CD4-positive, CD25-positive, alpha-beta regulatory T cell (primary cell): ENCODE results near the gene PRG3. TPM values are rescaled to one million over a fixed set of nuclear protein-coding genes. Genes with fewer than 3 reads are reported as not detected.
A peak's percentile ranks its signal among the peaks of the same experiment; 100 is the strongest.

Experiments
- ATAC-seq, 2 donors: fragments of 150-1000 bp; cut with Tn5 transposase; one replicate each; pipeline ENCODE4 v1.10.0; 2021; ENCODE audit warnings: low read depth in 2 of 2, moderate number of reproducible peaks in 2 of 2, moderate library complexity in 1 of 2
- DNase-seq, 3 donors: peaks; one replicate each; pipeline versions ENCODE4 v3.0.0 to v3.0.0-alpha.2; 2012 to 2022; ENCODE audit warnings: mixed read lengths in 1 of 3
- H3K27ac ChIP-seq: one replicate; pipeline ENCODE4 v1.7.0; 2013; ENCODE audit warnings: mild to moderate bottlenecking, low read length; ENCODE audit not compliant: insufficient read depth, poor library complexity, severe bottlenecking
- H3K27me3 ChIP-seq: one replicate; pipeline ENCODE4 v1.7.0; 2013; ENCODE audit warnings: low read length; ENCODE audit not compliant: control insufficient read depth, insufficient read depth
- H3K36me3 ChIP-seq: one replicate; pipeline ENCODE4 v1.7.0; 2013; ENCODE audit warnings: mild to moderate bottlenecking, low read length, moderate library complexity; ENCODE audit not compliant: control insufficient read depth, insufficient read depth
- H3K4me1 ChIP-seq: 2 replicates; pipeline ENCODE4 v1.7.0; 2013; ENCODE audit warnings: mild to moderate bottlenecking, low read length; ENCODE audit not compliant: insufficient read depth, control insufficient read depth, poor library complexity, severe bottlenecking
- H3K4me3 ChIP-seq: one replicate; pipeline ENCODE4 v1.7.0; 2013; ENCODE audit warnings: low read depth, mild to moderate bottlenecking, low read length, moderate library complexity
- H3K9me3 ChIP-seq, 2 experiments: 1 replicate in 1 of 2; 2 replicates in 1 of 2; pipeline ENCODE4 v1.7.0; 2013; ENCODE audit warnings: low read length in 2 of 2, mild to moderate bottlenecking in 1 of 2, moderate library complexity in 1 of 2; ENCODE audit not compliant: control insufficient read depth in 2 of 2
- H3K27ac Mint-ChIP-seq, 3 donors: one replicate each; pipeline ENCODE4 v1.8.0; 2020 to 2022; ENCODE audit warnings: mild to moderate bottlenecking in 3 of 3, mixed read lengths in 3 of 3, moderate library complexity in 2 of 3
- H3K27me3 Mint-ChIP-seq: one replicate; pipeline ENCODE4 v1.8.0; 2022; ENCODE audit warnings: mild to moderate bottlenecking, mixed read lengths
- H3K36me3 Mint-ChIP-seq: one replicate; pipeline ENCODE4 v1.8.0; 2020; ENCODE audit warnings: mixed read lengths
- H3K4me1 Mint-ChIP-seq, 4 donors: one replicate each; pipeline ENCODE4 v1.8.0; 2020 to 2022; ENCODE audit warnings: mixed read lengths in 4 of 4, mild to moderate bottlenecking in 1 of 4
- H3K4me3 Mint-ChIP-seq, 4 donors: one replicate each; pipeline ENCODE4 v1.8.0; 2020 to 2022; ENCODE audit warnings: mild to moderate bottlenecking in 4 of 4, mixed read lengths in 4 of 4, moderate library complexity in 3 of 4
- H3K9me3 Mint-ChIP-seq, 7 donors: one replicate each; pipeline ENCODE4 v1.8.0; 2020 to 2022; ENCODE audit warnings: mixed read lengths in 7 of 7, mild to moderate bottlenecking in 3 of 7, moderate library complexity in 2 of 7
- polyA plus RNA-seq, 4 donors: library from polyadenylated mRNA; unstranded; fragments of 300-500 nt; fragmentation: Illumina TruSeq; gene quantifications; one replicate each; pipeline ENCODE4 v1.2.3, GENCODE V29; 2021
- total RNA-seq: library from RNA; stranded (reverse); gene quantifications from one replicate; pipeline ENCODE4 v1.2.3, GENCODE V29; 2022

The PRG3 gene
- total and polyA plus RNA-seq, 5 donors from 2014 or later, result not detected

GRCh38 chr11:57345555-57346211, 35.3 kb downstream of the PRG3 start:
- ATAC-seq, result peak; percentile 72 to 78
- Histone ChIP-seq H3K9me3 (no peaks in the 10 kb centered on the region), H3K27ac (no peak overlapping the region), H3K4me1 (peaks cover 4% of the 10 kb centered on the region), H3K27me3 (peaks cover 3% of the 10 kb centered on the region), H3K4me3 (no peak overlapping the region), H3K36me3 (no peaks in the 10 kb centered on the region)
- Mint-ChIP-seq H3K4me3 (peak overlapping the region in 1 of 4 donors; percentile 30), H3K27me3 (peaks cover 10% of the 10 kb centered on the region), H3K27ac (no peak overlapping the region), H3K36me3 (no peaks in the 10 kb centered on the region), H3K9me3 (no peaks in the 10 kb centered on the region), H3K4me1 (peaks cover 0 to 8% (median 2%) of the 10 kb centered on the region in 4 donors)
- peak; percentile 63 to 65 (median 63) for DNase-seq

- Mint-ChIP-seq H3K9me3 (no peaks in the 10 kb centered on the region), H3K27me3 (peaks cover 15% of the 10 kb centered on the region), H3K4me3 (no peak overlapping the region), H3K27ac (no peak overlapping the region), H3K36me3 (no peaks in the 10 kb centered on the region), H3K4me1 (peaks cover 0 to 6% (median under 1%) of the 10 kb centered on the region in 4 donors)
- H3K36me3 ChIP-seq, result no peaks in the 10 kb centered on the region
- H3K27ac ChIP-seq, result no peak overlapping the region
- DNase-seq (no peak), ATAC-seq (no peak)
- H3K4me3 ChIP-seq, result no peak overlapping the region
- H3K4me1 ChIP-seq, result peaks cover 2% of the 10 kb centered on the region
- H3K9me3 ChIP-seq, result no peaks in the 10 kb centered on the region
- H3K27me3 ChIP-seq, result peaks cover 6% of the 10 kb centered on the region
Measured at GRCh38 chr11:57344826-57345225, 36.1 kb downstream of the PRG3 start.

- Histone ChIP-seq H3K4me1 (no peaks in the 10 kb centered on the region), H3K36me3 (no peaks in the 10 kb centered on the region), H3K4me3 (no peak overlapping the region), H3K27ac (no peak overlapping the region), H3K9me3 (no peaks in the 10 kb centered on the region), H3K27me3 (peaks cover 6% of the 10 kb centered on the region)
- H3K4me3 Mint-ChIP-seq, result no peak overlapping the region
- H3K27me3 Mint-ChIP-seq, result peaks cover 12% of the 10 kb centered on the region
- H3K36me3 Mint-ChIP-seq, result no peaks in the 10 kb centered on the region
- ATAC-seq (no peak), DNase-seq (no peak)
- no peak overlapping the region for H3K27ac Mint-ChIP-seq
- H3K9me3 Mint-ChIP-seq, result no peaks in the 10 kb centered on the region
- peaks cover 0 to 4% (median under 1%) of the 10 kb centered on the region in 4 donors for H3K4me1 Mint-ChIP-seq
Measured at GRCh38 chr11:57343825-57344224, 37.1 kb downstream of the PRG3 start.

- Histone ChIP-seq H3K9me3 (no peaks in the 10 kb centered on the region), H3K36me3 (no peaks in the 10 kb centered on the region), H3K27me3 (peaks cover 6% of the 10 kb centered on the region), H3K4me3 (no peak overlapping the region), H3K27ac (no peak overlapping the region), H3K4me1 (no peaks in the 10 kb centered on the region)
- H3K27me3 Mint-ChIP-seq, result peaks cover 17% of the 10 kb centered on the region
- no peak overlapping the region for H3K4me3 Mint-ChIP-seq
- DNase-seq (no peak), ATAC-seq (no peak)
- no peaks in the 10 kb centered on the region for H3K36me3 Mint-ChIP-seq
- no peak overlapping the region for H3K27ac Mint-ChIP-seq
- H3K9me3 Mint-ChIP-seq, result no peaks in the 10 kb centered on the region
- peaks cover 0 to 4% (median under 1%) of the 10 kb centered on the region in 4 donors for H3K4me1 Mint-ChIP-seq
Measured at GRCh38 chr11:57342702-57343101, 38.2 kb downstream of the PRG3 start.

- Mint-ChIP-seq H3K4me3 (no peak overlapping the region), H3K27ac (no peak overlapping the region), H3K9me3 (no peaks in the 10 kb centered on the region), H3K27me3 (peaks cover 23% of the 10 kb centered on the region), H3K4me1 (peaks cover 0 to 9% (median 2%) of the 10 kb centered on the region in 4 donors), H3K36me3 (no peaks in the 10 kb centered on the region)
- Histone ChIP-seq H3K9me3 (no peaks in the 10 kb centered on the region), H3K27ac (no peak overlapping the region), H3K36me3 (no peaks in the 10 kb centered on the region), H3K27me3 (peaks cover 6% of the 10 kb centered on the region), H3K4me1 (peaks cover 2% of the 10 kb centered on the region), H3K4me3 (no peak overlapping the region)
- DNase-seq, result no peak
- no peak for ATAC-seq
Measured at GRCh38 chr11:57341250-57341808, 39.6 kb downstream of the PRG3 start.

GRCh38 chr11:57340039-57340615, 40.8 kb downstream of the PRG3 start:
- Mint-ChIP-seq H3K4me3 (no peak overlapping the region), H3K9me3 (no peaks in the 10 kb centered on the region), H3K4me1 (peaks cover 4 to 12% (median 7%) of the 10 kb centered on the region in 4 donors)

GRCh38 chr11:57339328-57339727, 41.6 kb downstream of the PRG3 start:
- Histone ChIP-seq H3K9me3 (no peaks in the 10 kb centered on the region), H3K27me3 (peaks cover 6% of the 10 kb centered on the region), H3K27ac (no peak overlapping the region), H3K36me3 (no peaks in the 10 kb centered on the region), H3K4me1 (peaks cover 16% of the 10 kb centered on the region), H3K4me3 (no peak overlapping the region)
- peaks cover 4 to 20% (median 15%) of the 10 kb centered on the region in 4 donors for H3K4me1 Mint-ChIP-seq
- no peaks in the 10 kb centered on the region for H3K36me3 Mint-ChIP-seq
- peaks cover 23% of the 10 kb centered on the region for H3K27me3 Mint-ChIP-seq
- no peak overlapping the region for H3K4me3 Mint-ChIP-seq
- H3K9me3 Mint-ChIP-seq, result no peaks in the 10 kb centered on the region
- H3K27ac Mint-ChIP-seq, result peak overlapping the region in 2 of 3 donors; percentile 1 to 32
- no peak for ATAC-seq
- DNase-seq, result no peak

More at GRCh38 chr11:57340039-57340615, 40.8 kb downstream of the PRG3 start:
- Mint-ChIP-seq H3K27ac (peak overlapping the region in 1 of 3 donors; percentile 47), H3K36me3 (no peaks in the 10 kb centered on the region), H3K27me3 (peaks cover 23% of the 10 kb centered on the region)
- Histone ChIP-seq H3K9me3 (no peaks in the 10 kb centered on the region), H3K27me3 (peaks cover 6% of the 10 kb centered on the region), H3K4me3 (no peak overlapping the region), H3K27ac (no peak overlapping the region), H3K36me3 (no peaks in the 10 kb centered on the region), H3K4me1 (peaks cover 8% of the 10 kb centered on the region)
- DNase-seq (no peak), ATAC-seq (no peak)
